Panc1 (cell line): Measurements from ENCODE around the gene KIF4A. TPM values are rescaled to one million over a fixed set of nuclear protein-coding genes. Genes with fewer than 3 reads are reported as not detected.
A peak's percentile ranks its signal among the peaks of the same experiment; 100 is the strongest.

Experiments
- ATAC-seq: fragments of 200-7000 bp; cut with Tn5 transposase; 2 replicates; pipeline ENCODE4 v1.9.1; 2020; ENCODE audit warnings: mild to moderate bottlenecking, moderate library complexity
- BruUV-seq: library from RNA; stranded (reverse); fragments of 400-500 nt; replicated peaks from 2 replicates; lab custom pipeline; 2021; lab: Mats Ljungman, UMichigan
- CTCF ChIA-PET: fragments of 300-600 bp; sonication (Branson Sonifier 250); formaldehyde crosslinking; loops from one replicate; lab custom pipeline; 2022; ENCODE audit warnings: antibody characterized with exemption; lab: Charles Lee
- POLR2A ChIA-PET: fragments of 300-600 bp; sonication (Branson Sonifier 250); formaldehyde crosslinking; loops from one replicate; lab custom pipeline; 2022; ENCODE audit warnings: antibody characterized with exemption; lab: Charles Lee
- DNase-seq: peaks from one replicate; pipeline ENCODE4 v3.0.0-alpha.2; 2010; ENCODE audit warnings: low read depth, low spot score
- H3K27ac ChIP-seq: 2 replicates; pipeline ENCODE4 v1.5.1; 2011; ENCODE audit warnings: mild to moderate bottlenecking, low read length, inconsistent platforms
- H3K27me3 ChIP-seq: fragments of 200-500 bp; sonication (Bioruptor generic); 2 replicates; pipeline ENCODE4 v1.6.0; 2014; ENCODE audit warnings: low read length, inconsistent platforms; ENCODE audit not compliant: control insufficient read depth, insufficient read depth
- H3K36me3 ChIP-seq: fragments of 200-500 bp; sonication (Bioruptor generic); 2 replicates; pipeline ENCODE4 v1.5.1; 2014; ENCODE audit warnings: inconsistent platforms, mild to moderate bottlenecking, low read length, moderate library complexity; ENCODE audit not compliant: control insufficient read depth, insufficient read depth
- H3K4me1 ChIP-seq: 2 replicates; pipeline ENCODE4 v1.5.1; 2011; ENCODE audit warnings: inconsistent platforms, mild to moderate bottlenecking, low read length, moderate library complexity; ENCODE audit not compliant: control insufficient read depth, insufficient read depth
- H3K4me3 ChIP-seq, 2 experiments: 2 replicates each; pipeline ENCODE4 v1.5.1; 2011 to 2012; ENCODE audit warnings: low read depth in 2 of 2, low read length in 2 of 2, mild to moderate bottlenecking in 2 of 2, inconsistent platforms in 1 of 2, moderate library complexity in 1 of 2
- H3K9me3 ChIP-seq: fragments of 200-500 bp; sonication (Bioruptor generic); 2 replicates; pipeline ENCODE4 v1.5.1; 2014; ENCODE audit warnings: low read depth, mild to moderate bottlenecking, inconsistent platforms, low read length, moderate library complexity; ENCODE audit not compliant: control insufficient read depth, insufficient read depth
- POLR2AphosphoS5 ChIP-seq: IDR thresholded peaks from 2 replicates; pipeline ENCODE4 v1.6.1; 2012; ENCODE audit warnings: mild to moderate bottlenecking, low read depth, low read length, moderate library complexity
- SIN3A ChIP-seq: IDR thresholded peaks from 2 replicates; pipeline ENCODE4 v1.6.1; 2012; ENCODE audit warnings: low read depth, mild to moderate bottlenecking, low read length, moderate library complexity, borderline replicate concordance; ENCODE audit not compliant: insufficient read depth
- TCF7L2 ChIP-seq: IDR thresholded peaks from 2 replicates; pipeline ENCODE4 v1.6.1; 2011; ENCODE audit warnings: mild to moderate bottlenecking, low read depth, low read length, inconsistent platforms
- in situ Hi-C: cut with HindIII; loops from 2 replicates; pipeline ENCODE4 v1.10.0; 2016; ENCODE audit warnings: low sequenced_read_pairs, low pct_unique_long_range_greater_than_20kb
- intact Hi-C: fragments of 100-400 bp; cut with micrococcal nuclease; formaldehyde crosslinking; loops from one replicate; pipeline ENCODE4 v1.10.0; 2022; ENCODE audit not compliant: unreplicated experiment
- total RNA-seq: library from RNA; stranded (reverse); gene quantifications from one replicate; pipeline ENCODE4 v1.2.1, GENCODE V29; 2021; ENCODE audit not compliant: unreplicated experiment
- TF ChIP-seq, protein P1 (sequence below), 2 experiments: IDR thresholded peaks; 2 replicates each; pipeline ENCODE4 v1.6.1; 2011 to 2012; ENCODE audit warnings: low read depth in 2 of 2, control low read depth in 1 of 2, low read length in 1 of 2, mild to moderate bottlenecking in 1 of 2, moderate library complexity in 1 of 2; ENCODE audit not compliant: insufficient read depth in 1 of 2
- TF ChIP-seq, protein P2 (sequence below): fragments of 450-650 bp; IDR thresholded peaks from 2 replicates; pipeline ENCODE4 v1.5.1; 2017; ENCODE audit warnings: mild to moderate bottlenecking

Gene KIF4A
- total RNA-seq, 1 experiment from 2014 or later = 62.6 TPM

DNA sequence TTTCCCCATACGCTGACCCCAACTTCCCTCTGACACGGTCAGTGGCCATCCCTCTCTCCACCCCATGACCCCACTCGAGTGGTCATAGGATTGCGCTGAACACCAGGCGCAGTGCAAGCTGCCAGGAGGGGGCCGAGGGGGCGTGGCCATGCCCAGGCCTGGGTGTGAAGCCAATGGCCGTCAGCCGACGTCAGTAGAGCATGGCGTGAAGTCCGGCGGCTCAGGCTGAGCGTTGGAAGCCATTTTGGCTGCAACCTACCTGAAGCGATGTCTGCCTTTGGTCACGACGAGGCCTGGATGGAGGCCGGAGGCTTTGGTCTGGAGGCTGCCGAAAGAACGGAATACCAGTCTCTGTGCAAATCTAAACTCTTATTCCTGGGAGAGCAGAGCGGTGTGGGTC, 8.0 kb upstream of the KIF4A start, which contains the start of gene RAB41:
Gene RAB41, plus strand, starts transcription at position 222 of the 400 bp plus-strand sequence. Its CDS starts 46 bp downstream, at position 268.
- Histone ChIP-seq H3K4me1 (no peaks in the 10 kb centered on the region), H3K27me3 (no peaks in the 10 kb centered on the region), H3K36me3 (0 out of 2 replicates have a peak, but pooled peaks cover under 1% of the 10 kb centered on the region), H3K9me3 (no peaks in the 10 kb centered on the region), H3K4me3 (no peak within 1 kb of the TSS), H3K27ac (no peak within 1 kb of the TSS)
- POLR2A ChIA-PET = no interaction called here
- no peak for TF ChIP-seq POLR2AphosphoS5
- TF ChIP-seq, protein P1, sequence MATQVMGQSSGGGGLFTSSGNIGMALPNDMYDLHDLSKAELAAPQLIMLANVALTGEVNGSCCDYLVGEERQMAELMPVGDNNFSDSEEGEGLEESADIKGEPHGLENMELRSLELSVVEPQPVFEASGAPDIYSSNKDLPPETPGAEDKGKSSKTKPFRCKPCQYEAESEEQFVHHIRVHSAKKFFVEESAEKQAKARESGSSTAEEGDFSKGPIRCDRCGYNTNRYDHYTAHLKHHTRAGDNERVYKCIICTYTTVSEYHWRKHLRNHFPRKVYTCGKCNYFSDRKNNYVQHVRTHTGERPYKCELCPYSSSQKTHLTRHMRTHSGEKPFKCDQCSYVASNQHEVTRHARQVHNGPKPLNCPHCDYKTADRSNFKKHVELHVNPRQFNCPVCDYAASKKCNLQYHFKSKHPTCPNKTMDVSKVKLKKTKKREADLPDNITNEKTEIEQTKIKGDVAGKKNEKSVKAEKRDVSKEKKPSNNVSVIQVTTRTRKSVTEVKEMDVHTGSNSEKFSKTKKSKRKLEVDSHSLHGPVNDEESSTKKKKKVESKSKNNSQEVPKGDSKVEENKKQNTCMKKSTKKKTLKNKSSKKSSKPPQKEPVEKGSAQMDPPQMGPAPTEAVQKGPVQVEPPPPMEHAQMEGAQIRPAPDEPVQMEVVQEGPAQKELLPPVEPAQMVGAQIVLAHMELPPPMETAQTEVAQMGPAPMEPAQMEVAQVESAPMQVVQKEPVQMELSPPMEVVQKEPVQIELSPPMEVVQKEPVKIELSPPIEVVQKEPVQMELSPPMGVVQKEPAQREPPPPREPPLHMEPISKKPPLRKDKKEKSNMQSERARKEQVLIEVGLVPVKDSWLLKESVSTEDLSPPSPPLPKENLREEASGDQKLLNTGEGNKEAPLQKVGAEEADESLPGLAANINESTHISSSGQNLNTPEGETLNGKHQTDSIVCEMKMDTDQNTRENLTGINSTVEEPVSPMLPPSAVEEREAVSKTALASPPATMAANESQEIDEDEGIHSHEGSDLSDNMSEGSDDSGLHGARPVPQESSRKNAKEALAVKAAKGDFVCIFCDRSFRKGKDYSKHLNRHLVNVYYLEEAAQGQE (IDR thresholded peaks at IDR 0.05; ENCODE audit: insufficient read depth in 1 of 2, low read depth in 2 of 2, low read length in 1 of 2) = no peak
- no peak for ATAC-seq
- in situ Hi-C loops = no loop called here
- DNase-seq = no peak
- CTCF ChIA-PET = no interaction called here
- BruUV-seq = no TSS peak
- intact Hi-C loops = no loop called here

DNA sequence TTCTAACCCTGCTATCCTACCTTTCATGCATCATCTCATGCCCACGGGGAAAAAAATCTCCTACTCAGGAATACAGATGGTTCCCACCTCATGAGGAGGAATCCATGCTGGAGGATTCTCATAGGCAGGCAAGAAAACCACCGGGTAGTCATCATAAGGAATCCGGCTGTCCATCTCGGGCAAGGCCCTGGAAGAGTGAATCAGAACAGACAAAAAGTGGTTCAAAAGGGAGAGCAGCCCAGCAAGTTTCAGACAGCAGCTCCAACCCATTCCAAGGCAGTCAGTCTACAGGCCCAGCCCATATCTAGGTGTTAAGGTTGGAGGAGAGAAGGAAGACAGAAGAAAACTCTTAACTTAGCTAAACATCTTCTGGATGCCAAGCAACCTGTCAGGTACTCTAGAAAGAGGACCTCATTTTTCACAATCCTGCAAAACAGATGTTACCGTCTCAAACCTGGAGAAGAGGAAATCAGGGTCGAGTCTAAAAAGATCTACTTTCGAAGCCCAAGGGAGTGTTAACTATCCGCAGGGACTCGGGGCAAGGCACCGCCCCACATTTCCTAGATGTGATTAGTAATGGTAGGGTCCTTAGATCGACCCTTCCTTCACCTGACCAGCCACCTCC, 624 bp upstream of the KIF4A start:
- peak overlapping the region; percentile 86 to 90 for H3K4me3 ChIP-seq
- no peaks in the 10 kb centered on the region for H3K27me3 ChIP-seq
- DNase-seq (no peak), ATAC-seq (no peak; the same call in 1 of the 2 replicates)
- peaks cover 19% of the 10 kb centered on the region for H3K4me1 ChIP-seq
- ChIA-PET POLR2A (no interaction called here), CTCF (no interaction called here)
- BruUV-seq = TSS peak; percentile 89
- TF ChIP-seq, protein P2, sequence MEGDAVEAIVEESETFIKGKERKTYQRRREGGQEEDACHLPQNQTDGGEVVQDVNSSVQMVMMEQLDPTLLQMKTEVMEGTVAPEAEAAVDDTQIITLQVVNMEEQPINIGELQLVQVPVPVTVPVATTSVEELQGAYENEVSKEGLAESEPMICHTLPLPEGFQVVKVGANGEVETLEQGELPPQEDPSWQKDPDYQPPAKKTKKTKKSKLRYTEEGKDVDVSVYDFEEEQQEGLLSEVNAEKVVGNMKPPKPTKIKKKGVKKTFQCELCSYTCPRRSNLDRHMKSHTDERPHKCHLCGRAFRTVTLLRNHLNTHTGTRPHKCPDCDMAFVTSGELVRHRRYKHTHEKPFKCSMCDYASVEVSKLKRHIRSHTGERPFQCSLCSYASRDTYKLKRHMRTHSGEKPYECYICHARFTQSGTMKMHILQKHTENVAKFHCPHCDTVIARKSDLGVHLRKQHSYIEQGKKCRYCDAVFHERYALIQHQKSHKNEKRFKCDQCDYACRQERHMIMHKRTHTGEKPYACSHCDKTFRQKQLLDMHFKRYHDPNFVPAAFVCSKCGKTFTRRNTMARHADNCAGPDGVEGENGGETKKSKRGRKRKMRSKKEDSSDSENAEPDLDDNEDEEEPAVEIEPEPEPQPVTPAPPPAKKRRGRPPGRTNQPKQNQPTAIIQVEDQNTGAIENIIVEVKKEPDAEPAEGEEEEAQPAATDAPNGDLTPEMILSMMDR = no peak
- TF ChIP-seq, protein P1 (IDR thresholded peaks at IDR 0.05; ENCODE audit: insufficient read depth in 1 of 2, low read depth in 2 of 2, low read length in 1 of 2) = no peak
- TF ChIP-seq POLR2AphosphoS5 (no peak), TCF7L2 (no peak), SIN3A (no peak)
- peaks cover 7% of the 10 kb centered on the region; the same call in 1 of the 2 replicates for H3K36me3 ChIP-seq
- H3K9me3 ChIP-seq = no peaks in the 10 kb centered on the region
- in situ Hi-C loops = no loop called here
- peak overlapping the region; percentile 74 for H3K27ac ChIP-seq
- intact Hi-C loops = no loop called here
